Dendritic cell treated with granulocyte-macrophage colony-stimulating factor and Interleukin-4, amounts not matched to agents 40 ng/mL and 50 ng/mL, for 4 days (primary cell): ENCODE data around the gene FOXO6.
A peak's percentile ranks its signal among the peaks of the same experiment; 100 is the strongest.

Source experiments
- H3K27ac Mint-ChIP-seq: one replicate; pipeline ENCODE4 v1.8.0; 2022; ENCODE audit warnings: mild to moderate bottlenecking, mixed read lengths
- H3K27me3 Mint-ChIP-seq: one replicate; pipeline ENCODE4 v1.8.0; 2022; ENCODE audit warnings: mild to moderate bottlenecking, mixed read lengths
- H3K36me3 Mint-ChIP-seq: one replicate; pipeline ENCODE4 v1.8.0; 2022; ENCODE audit warnings: low read depth, mixed read lengths
- H3K4me1 Mint-ChIP-seq: one replicate; pipeline ENCODE4 v1.8.0; 2022; ENCODE audit warnings: low read depth, mixed read lengths
- H3K4me3 Mint-ChIP-seq: one replicate; pipeline ENCODE4 v1.8.0; 2022; ENCODE audit warnings: mild to moderate bottlenecking, moderate library complexity, mixed read lengths
- H3K9me3 Mint-ChIP-seq: one replicate; pipeline ENCODE4 v1.8.0; 2022; ENCODE audit warnings: mixed read lengths
- intact Hi-C: fragments of 100-400 bp; cut with micrococcal nuclease; formaldehyde crosslinking; loops from one replicate; pipeline ENCODE4 v1.15.0; 2022

The FOXO6 gene

DNA sequence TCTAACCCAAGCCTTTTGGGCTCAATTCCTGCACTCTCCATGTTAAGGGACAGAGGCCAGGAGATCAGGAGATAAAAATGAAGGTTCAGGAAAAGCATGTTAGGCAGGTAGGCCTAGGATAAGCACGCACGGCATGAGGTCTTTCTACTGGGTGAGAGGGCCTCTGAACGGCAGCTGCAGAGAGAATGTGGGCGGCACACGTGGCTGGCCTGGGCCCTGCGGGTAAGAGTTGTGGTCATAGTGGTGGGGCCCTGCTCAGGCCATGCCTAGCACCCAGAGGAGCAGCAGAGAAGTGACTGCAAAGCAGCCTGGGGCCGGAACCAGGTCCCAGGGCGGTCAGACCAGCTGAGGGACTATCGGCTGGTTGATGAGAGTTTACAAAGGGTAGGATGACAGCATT lies 7.5 kb upstream of the FOXO6 start:
- intact Hi-C loops: no loop called here
- Mint-ChIP-seq H3K36me3 (no peaks in the 10 kb centered on the region), H3K27me3 (peaks cover 21% of the 10 kb centered on the region), H3K4me1 (peaks cover 13% of the 10 kb centered on the region), H3K9me3 (no peaks in the 10 kb centered on the region), H3K4me3 (no peak overlapping the region), H3K27ac (no peak overlapping the region)

DNA sequence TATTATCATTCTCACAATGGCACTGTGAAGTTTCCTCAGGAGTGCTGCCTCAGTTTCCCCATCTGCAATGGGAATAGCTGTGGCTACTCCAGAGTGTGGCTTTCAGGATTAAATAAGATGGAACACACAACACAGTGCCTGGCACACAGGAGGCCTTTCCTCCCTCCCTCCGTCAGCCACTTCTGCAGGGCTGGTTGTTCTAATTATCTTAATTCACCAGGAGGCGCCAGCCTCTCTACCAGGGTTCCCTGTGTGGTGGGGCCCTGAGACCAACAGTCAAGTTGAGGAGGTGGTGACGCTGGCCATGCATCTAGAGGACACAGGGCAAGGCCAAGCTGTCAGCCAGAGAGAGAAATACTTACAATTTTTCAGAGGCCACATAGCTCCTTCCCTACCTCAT lies 6.3 kb upstream of the FOXO6 start:
- peaks cover 30% of the 10 kb centered on the region for H3K27me3 Mint-ChIP-seq

DNA sequence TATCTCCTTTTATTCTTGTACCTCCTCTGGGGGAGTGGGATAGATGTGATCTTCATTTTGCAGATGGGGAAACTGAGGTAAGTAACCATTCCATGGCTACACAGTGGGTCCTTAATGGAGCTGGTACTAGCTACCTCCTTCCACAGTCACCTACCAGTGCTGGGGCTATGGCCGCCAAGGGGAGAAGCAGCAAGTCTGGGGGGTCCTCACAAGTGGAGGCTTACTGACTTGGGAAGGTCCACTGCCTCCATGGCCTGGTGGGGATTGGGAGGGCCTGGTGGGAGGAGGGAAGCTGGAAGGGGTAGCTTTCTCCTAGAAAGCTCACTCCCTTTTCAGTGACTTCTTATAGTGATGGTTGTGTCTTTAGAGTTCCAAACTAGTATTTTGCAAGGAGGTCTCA lies 5.9 kb upstream of the FOXO6 start:
- no peak overlapping the region for H3K27ac Mint-ChIP-seq
- H3K4me3 Mint-ChIP-seq: no peak overlapping the region
- no peaks in the 10 kb centered on the region for H3K36me3 Mint-ChIP-seq
- peaks cover 15% of the 10 kb centered on the region for H3K4me1 Mint-ChIP-seq
- intact Hi-C loops: no loop called here
- no peaks in the 10 kb centered on the region for H3K9me3 Mint-ChIP-seq
- H3K27me3 Mint-ChIP-seq: peaks cover 34% of the 10 kb centered on the region

More for the DNA sequence above, 6.3 kb upstream of the FOXO6 start:
- H3K4me1 Mint-ChIP-seq: peaks cover 15% of the 10 kb centered on the region
- no peak overlapping the region for H3K4me3 Mint-ChIP-seq
- H3K27ac Mint-ChIP-seq: no peak overlapping the region
- intact Hi-C loops: no loop called here
- H3K9me3 Mint-ChIP-seq: no peaks in the 10 kb centered on the region
- no peaks in the 10 kb centered on the region for H3K36me3 Mint-ChIP-seq

DNA sequence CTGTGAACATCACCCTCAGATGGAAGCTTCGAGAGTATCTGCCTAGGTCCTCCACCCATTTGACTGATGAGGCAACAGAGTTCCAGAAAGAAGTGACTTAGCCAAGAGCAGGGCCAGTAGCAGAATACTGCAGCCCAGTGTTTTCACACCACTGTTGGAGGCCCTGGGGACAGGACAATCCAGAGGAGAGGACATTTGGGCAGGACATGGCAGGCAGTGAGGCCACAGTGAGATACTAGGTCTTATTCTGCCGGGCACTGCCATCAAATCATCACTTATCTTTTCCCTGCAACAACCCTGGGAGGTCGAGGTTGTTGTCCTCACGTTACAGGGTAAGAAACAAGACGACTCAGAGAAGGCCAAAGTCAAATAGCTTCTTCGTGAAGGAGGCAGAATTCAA lies 5.5 kb upstream of the FOXO6 start:
- H3K27me3 Mint-ChIP-seq: peaks cover 36% of the 10 kb centered on the region
- no peak overlapping the region for H3K4me3 Mint-ChIP-seq
- peaks cover 15% of the 10 kb centered on the region for H3K4me1 Mint-ChIP-seq
- intact Hi-C loops: no loop called here
- no peak overlapping the region for H3K27ac Mint-ChIP-seq
- H3K9me3 Mint-ChIP-seq: no peaks in the 10 kb centered on the region
- H3K36me3 Mint-ChIP-seq: no peaks in the 10 kb centered on the region

DNA sequence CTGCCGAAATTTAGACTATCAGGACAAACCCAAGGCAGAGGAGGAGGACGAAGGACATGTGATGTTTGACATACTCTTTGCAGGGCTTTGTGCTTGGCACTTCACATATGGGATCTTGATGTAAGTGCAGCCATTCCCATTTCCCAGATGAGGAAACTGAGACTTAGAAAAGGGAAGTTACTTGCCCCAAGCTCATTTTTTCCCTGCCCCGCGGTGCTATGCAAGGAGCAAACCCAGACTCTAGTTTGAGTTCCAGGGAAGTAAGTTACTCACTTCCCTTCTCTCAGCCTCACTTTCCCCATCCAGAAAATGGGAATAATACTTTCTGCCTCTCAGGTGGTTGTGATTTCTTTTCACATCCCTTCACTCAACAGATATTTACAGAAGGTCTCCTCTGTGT lies 4.5 kb upstream of the FOXO6 start:
- intact Hi-C loops: no loop called here

DNA sequence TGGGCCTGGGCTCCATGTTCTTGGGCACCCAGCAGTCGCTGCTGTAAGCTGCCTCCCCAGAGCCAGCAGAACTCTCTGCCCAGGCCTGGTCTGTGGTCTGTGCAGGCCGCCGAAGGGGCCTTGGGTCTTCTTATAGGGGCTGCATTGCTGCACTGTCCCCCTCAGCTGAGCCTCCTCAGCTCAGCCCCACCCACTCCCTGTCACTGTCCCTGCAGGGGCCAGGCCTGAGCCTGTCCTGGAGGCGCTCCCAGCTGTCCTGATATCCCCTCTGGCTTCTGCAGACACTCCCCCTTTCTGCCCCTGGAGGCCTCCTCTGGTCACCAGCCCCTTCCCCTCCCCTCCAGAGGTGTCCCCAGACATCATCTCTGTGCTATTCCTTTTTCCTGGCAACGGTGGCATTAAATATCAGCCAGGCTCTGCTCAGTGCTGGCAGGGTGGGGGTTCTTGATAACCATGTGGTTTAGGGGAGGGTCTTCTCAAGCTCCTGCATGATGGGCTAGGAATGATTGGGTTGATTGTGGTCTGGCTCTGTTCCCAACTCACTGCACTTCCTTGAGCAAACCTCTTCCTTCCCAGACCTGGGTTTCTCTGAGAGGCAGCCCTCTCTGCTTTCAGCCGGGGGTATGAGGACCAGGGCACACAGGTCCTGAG lies 3.7 kb upstream of the FOXO6 start:
- no peaks in the 10 kb centered on the region for H3K9me3 Mint-ChIP-seq
- H3K4me3 Mint-ChIP-seq: no peak overlapping the region
- peaks cover 43% of the 10 kb centered on the region for H3K27me3 Mint-ChIP-seq
- no peaks in the 10 kb centered on the region for H3K36me3 Mint-ChIP-seq
- H3K4me1 Mint-ChIP-seq: peaks cover 15% of the 10 kb centered on the region
- intact Hi-C loops: no loop called here
- H3K27ac Mint-ChIP-seq: no peak overlapping the region

More for the DNA sequence above, 4.5 kb upstream of the FOXO6 start:
- Mint-ChIP-seq H3K36me3 (no peaks in the 10 kb centered on the region), H3K27me3 (peaks cover 36% of the 10 kb centered on the region), H3K9me3 (no peaks in the 10 kb centered on the region), H3K27ac (no peak overlapping the region), H3K4me1 (peaks cover 15% of the 10 kb centered on the region), H3K4me3 (no peak overlapping the region)

DNA sequence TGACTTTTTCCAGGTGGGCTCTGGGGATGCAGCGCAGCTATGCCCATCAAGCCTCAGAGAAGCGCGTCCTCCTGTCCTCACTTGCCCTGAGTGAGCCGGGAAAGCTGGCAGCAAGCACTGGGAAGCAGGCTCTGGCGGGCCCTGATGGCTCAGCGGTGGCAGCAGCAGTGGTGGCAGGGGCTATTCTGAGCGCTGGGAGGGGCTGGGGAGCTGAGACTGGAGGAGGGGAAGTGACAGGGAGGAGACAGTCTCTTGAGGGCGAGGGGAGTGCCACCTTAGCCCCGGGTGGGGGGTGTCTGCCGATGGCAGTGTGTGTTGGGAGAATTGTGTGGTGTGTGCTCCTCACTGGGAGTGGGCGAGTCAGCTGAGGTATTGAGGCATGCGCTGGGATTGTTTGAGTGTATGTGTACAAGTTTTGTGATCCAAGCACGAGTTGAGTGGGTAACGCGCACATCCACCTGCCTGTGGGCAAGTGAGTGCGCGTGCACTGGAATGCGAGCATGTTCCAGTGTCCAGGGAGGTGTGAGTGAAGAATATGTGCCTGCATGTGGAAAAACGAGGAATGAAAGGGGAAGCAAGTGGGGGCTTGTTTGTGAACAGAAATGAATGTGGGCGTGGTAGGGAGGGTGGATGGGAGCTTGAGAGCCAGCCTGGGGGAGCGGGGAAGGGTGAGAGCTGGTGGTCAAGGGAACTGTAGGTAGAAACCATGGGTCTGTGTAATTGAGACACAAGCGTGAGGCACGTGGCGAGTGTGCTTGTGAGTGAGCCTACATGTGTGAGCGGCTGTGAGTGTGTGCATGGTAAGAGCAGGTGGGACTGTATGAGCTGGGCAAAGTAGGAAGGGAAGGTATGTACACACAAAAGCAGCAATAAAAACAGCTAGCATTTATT lies 2.9 kb upstream of the FOXO6 start:
- Mint-ChIP-seq H3K4me1 (peaks cover 15% of the 10 kb centered on the region), H3K9me3 (no peaks in the 10 kb centered on the region), H3K36me3 (no peaks in the 10 kb centered on the region), H3K4me3 (no peak overlapping the region), H3K27ac (peak overlapping the region; percentile 5), H3K27me3 (peaks cover 51% of the 10 kb centered on the region)
- intact Hi-C loops: no loop called here

DNA sequence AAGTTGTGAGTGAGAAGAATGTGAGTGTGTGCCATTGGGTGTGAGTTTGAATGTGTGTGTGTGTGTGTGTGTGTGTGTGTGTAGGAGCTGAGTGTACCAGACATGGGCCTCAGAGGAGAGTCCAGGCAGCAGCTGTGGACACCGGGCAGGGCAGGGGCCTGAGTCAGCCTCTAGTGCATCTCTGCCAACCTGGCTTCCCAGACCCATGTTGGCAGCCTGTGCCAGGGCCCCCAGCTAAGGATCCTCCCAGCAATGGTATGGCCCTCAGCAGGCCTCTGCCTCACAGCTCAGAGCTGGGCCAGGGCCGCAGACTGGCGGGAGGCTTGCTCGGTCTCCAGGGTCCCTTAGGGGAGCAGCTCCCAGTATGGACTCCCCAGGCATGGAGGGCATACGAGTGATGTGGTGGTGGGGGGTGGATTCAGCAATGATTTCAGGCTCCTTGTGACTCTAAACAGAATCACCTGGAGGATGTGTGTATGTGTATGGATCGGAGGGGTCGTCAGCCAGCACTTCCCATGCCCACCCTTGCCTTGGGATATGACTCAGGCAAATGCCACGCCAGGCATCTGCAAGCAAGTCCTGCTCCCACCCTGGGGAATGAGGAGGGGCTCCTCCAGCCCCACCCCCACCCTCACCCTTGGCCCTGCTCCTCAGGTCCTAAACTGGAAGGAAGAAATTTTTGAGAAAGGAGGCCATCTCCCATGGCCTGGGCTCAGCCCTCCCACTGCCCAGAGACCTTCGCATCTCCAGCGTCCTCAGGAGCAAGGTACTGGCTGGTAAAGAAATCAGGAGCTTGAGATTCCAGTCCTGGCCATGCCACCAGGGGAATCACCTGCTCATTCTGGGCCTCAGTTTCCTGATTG lies 1.8 kb upstream of the FOXO6 start:
- Mint-ChIP-seq H3K27me3 (peaks cover 60% of the 10 kb centered on the region), H3K36me3 (no peaks in the 10 kb centered on the region), H3K4me1 (peaks cover 15% of the 10 kb centered on the region), H3K4me3 (no peak overlapping the region), H3K9me3 (no peaks in the 10 kb centered on the region), H3K27ac (peak overlapping the region; percentile 34)
- intact Hi-C loops: no loop called here

DNA sequence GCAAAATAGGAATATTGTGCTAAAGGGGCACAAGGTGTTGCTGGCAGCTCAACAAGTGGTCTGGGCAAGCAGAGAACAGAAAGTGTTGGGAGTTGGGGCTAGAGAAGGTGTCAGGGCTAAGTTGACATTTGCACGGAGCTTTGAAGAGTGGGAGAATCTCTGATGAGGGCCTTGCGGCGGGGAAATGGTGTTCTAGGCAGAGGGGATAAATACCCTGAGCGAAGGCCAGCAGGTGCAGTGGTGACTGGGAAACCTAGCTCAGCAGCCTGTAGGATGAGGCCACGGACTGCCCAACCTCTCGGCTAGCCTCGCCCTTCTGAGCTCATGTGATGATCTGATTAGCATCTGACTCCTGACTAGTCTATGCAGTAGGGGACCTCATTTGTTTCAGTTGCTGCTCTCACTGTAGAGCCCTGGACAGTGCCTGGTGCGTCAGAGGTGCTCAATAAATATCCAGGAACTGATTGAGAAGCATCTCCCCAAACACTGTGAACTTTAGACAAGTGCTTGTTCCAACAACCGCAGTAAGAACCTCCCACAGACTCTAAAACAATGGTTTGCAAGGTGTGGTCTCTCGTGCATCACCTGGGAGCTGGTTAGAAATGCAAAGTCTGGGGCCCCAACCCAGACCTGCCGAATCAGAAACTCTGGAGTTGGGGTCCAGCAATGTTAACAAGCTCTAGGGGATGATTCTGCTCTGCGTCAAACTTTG lies 1.0 kb upstream of the FOXO6 start:
- H3K9me3 Mint-ChIP-seq: no peaks in the 10 kb centered on the region
- peaks cover 67% of the 10 kb centered on the region for H3K27me3 Mint-ChIP-seq
- intact Hi-C loops: no loop called here

DNA sequence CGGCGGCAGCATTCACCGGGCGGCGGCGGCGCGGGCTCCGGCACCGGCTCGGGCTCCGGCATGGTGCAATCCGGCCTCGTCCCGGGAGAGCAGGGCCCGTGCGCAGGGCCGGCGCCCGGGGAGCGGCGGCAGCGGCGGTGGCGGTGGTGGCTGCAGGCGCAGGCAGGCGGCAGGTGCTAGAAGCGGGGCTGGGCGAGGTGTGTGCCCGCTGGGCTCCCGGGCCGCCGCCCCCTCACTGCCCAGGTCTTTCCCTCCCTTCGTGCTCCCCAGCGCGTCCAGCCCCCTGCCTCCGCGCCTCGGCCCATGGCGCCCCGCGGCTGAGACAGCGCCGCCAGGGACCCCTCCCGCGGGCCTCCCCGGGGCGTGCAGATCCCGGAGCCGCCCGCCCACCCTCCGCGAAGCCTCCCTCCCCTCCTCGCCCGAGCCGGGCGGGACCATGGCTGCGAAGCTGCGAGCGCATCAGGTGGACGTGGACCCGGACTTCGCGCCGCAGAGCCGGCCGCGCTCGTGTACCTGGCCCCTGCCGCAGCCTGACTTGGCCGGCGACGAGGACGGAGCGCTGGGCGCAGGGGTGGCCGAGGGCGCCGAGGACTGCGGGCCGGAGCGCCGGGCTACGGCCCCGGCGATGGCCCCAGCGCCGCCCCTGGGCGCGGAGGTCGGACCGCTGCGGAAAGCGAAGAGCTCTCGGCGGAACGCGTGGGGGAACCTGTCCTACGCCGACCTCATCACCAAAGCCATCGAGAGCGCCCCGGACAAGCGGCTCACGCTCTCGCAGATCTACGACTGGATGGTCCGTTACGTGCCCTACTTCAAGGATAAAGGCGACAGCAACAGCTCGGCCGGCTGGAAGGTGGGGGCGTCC lies 492 bp downstream of the FOXO6 start:
- Mint-ChIP-seq H3K36me3 (no peaks in the 10 kb centered on the region), H3K4me3 (peak overlapping the region; percentile 51), H3K27ac (no peak overlapping the region), H3K9me3 (no peaks in the 10 kb centered on the region), H3K27me3 (peaks cover 77% of the 10 kb centered on the region), H3K4me1 (peaks cover 25% of the 10 kb centered on the region)
- intact Hi-C loops: no loop called here

More for the DNA sequence above, 1.0 kb upstream of the FOXO6 start:
- H3K36me3 Mint-ChIP-seq: no peaks in the 10 kb centered on the region
- no peak overlapping the region for H3K4me3 Mint-ChIP-seq
- peaks cover 20% of the 10 kb centered on the region for H3K4me1 Mint-ChIP-seq
- peak overlapping the region; percentile 34 for H3K27ac Mint-ChIP-seq

DNA sequence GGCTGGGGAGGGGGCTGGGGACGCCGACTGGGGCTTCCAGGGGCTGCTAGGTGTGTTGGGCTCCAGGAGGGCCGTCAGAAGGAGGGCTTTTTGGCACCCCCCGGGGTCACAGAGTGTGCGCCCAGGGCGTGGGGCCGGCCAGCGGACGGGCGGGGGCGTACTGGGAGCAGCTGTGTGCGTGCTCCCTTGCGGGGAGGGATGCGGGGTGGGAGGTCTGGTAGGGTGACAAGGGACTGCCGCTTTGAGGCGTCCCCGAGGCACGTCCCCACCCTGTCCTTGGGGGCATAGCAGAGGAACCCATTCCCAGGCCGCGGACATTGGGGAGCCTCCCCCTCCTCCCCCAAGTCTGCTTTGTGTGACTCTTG lies 1.1 kb downstream of the FOXO6 start:
- peaks cover 80% of the 10 kb centered on the region for H3K27me3 Mint-ChIP-seq
- no peaks in the 10 kb centered on the region for H3K9me3 Mint-ChIP-seq
- H3K4me3 Mint-ChIP-seq: peak overlapping the region; percentile 51
- H3K4me1 Mint-ChIP-seq: peaks cover 25% of the 10 kb centered on the region
- H3K36me3 Mint-ChIP-seq: no peaks in the 10 kb centered on the region
- H3K27ac Mint-ChIP-seq: no peak overlapping the region
- intact Hi-C loops: no loop called here

DNA sequence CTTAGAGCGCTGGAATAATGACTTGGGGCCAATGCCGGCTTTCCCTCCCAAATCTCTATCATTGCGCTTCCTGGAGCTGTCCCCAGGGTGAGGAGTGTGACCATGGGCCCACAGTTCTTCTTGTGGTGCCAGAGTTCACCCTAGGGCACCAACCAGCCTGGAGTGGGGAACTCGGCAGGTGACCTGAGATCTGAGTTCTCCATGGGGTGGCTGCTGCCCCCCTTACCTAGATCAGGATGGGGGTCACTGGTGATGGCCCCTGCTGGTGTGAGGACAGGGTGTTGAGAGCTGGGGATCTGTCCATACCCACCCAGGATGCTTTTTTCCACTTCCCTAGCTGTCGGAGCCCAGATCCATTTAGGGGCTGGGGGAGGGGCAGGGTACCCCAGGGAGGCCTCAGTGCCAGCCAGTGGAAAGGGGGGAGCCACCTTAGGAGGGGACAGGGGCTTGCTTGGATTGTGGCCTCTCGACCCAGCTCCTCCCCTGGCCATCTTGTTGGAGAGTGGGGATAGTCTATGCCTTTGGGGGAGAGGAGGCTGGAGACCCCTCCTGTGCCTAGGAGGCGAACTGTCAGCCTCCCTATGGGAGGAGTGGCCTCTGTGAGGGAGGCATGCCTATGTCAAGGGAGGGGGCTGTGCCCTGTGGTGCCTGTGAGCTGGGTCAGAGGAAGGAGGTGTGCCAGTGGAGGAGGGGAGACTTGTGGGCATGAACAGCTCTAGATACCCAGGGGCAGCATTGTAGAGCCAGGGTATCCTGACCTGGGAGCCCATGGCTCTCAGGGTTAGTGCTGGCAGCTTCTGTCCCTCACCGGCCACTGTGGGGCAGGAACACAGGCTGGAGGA lies 1.7 kb downstream of the FOXO6 start:
- Mint-ChIP-seq H3K36me3 (no peaks in the 10 kb centered on the region), H3K27me3 (peaks cover 81% of the 10 kb centered on the region), H3K9me3 (no peaks in the 10 kb centered on the region), H3K27ac (no peak overlapping the region), H3K4me3 (no peak overlapping the region), H3K4me1 (peaks cover 20% of the 10 kb centered on the region)
- intact Hi-C loops: no loop called here
